ENCODE data around the gene FAM222A. TPM values are rescaled to one million over a fixed set of nuclear protein-coding genes. Genes with fewer than 3 reads are reported as not detected.

The FAM222A gene
- polyA plus RNA-seq, 2 of the 4 experiments (the other 2 are of a cell fraction), result 0.98 to 3.2 TPM

GRCh38 chr12:109722022-109722720, 8.5 kb downstream of the FAM222A start:
- Histone ChIP-seq H3K4me2 (no peak overlapping the region), H3K27ac (no peak overlapping the region), H3K4me3 (no peak overlapping the region), H3K4me1 (no peaks in the 10 kb centered on the region), H3K9me3 (no peaks in the 10 kb centered on the region)
- 70% methylated on average over 6 of the region's 6 CpGs for WGBS (ENCODE audit: missing lambda C conversion rate)
- ATAC-seq, result no peak
- DNase-seq (ENCODE audit: low read depth in 1 of 2, low spot score in 1 of 2), result no peak
- no peak for FAIRE-seq
- POLR2A ChIA-PET, result no interaction called here
- TF ChIP-seq MAX (IDR thresholded peaks at IDR 0.05), result no peak
- CTCF ChIA-PET, result interaction anchor here (1.2 to 3.2 kb wide), 5 partner anchors 8 to 124 kb away, joined by 3 to 14 read pairs (median 11); partner anchors contain the start of gene FAM222A

- no peak for ATAC-seq
- no peak for DNase-seq (ENCODE audit: low read depth in 1 of 2, low spot score in 1 of 2)
- 86% methylated on average over 9 of the region's 9 CpGs for WGBS (ENCODE audit: missing lambda C conversion rate)
- Histone ChIP-seq H3K4me1 (no peaks in the 10 kb centered on the region), H3K27ac (no peak overlapping the region), H3K4me3 (no peak overlapping the region), H3K9me3 (no peaks in the 10 kb centered on the region), H3K4me2 (no peak overlapping the region)
- CTCF ChIA-PET, result interaction anchor here (1.1 to 3.2 kb wide), 6 partner anchors 8 to 132 kb away, joined by 3 to 14 read pairs (median 8); partner anchors contain the start of gene FAM222A
- POLR2A ChIA-PET, result no interaction called here
- TF ChIP-seq NPAS2 (CRISPR knock-in tag; IDR thresholded peaks at IDR 0.05; ENCODE audit: borderline replicate concordance), result no peak
- TF ChIP-seq GATA3 (IDR thresholded peaks at IDR 0.05; ENCODE audit: borderline replicate concordance), result no peak
- TF ChIP-seq CBX2 (IDR thresholded peaks at IDR 0.05; ENCODE audit: borderline replicate concordance, low read depth), result no peak
- TF ChIP-seq FOSL2 (IDR thresholded peaks at IDR 0.05), result no peak
- TF ChIP-seq FOSL2 (CRISPR knock-in tag; IDR thresholded peaks at IDR 0.05), result no peak
- FAIRE-seq, result no peak
Measured at GRCh38 chr12:109722721-109723094, 9.1 kb downstream of the FAM222A start.

- no peak for ATAC-seq
- CTCF ChIA-PET, result interaction anchor here (0.5 to 3.2 kb wide), 7 partner anchors 9 to 1608 kb away, joined by 3 to 14 read pairs (median 4); partner anchors contain the start of gene FAM222A
- no peak for FAIRE-seq
Measured at GRCh38 chr12:109723311-109723881, 9.8 kb downstream of the FAM222A start.

More at GRCh38 chr12:109723311-109723881, 9.8 kb downstream of the FAM222A start:
- POLR2A ChIA-PET, result no interaction called here
- H3K4me3 ChIP-seq, result no peak overlapping the region
- H3K4me2 ChIP-seq, result no peak overlapping the region
- 81% methylated on average over 13 of the region's 13 CpGs for WGBS (ENCODE audit: missing lambda C conversion rate)
- no peak overlapping the region for H3K27ac ChIP-seq
- no peak for DNase-seq (ENCODE audit: low read depth in 1 of 2, low spot score in 1 of 2)
- no peaks in the 10 kb centered on the region for H3K4me1 ChIP-seq
- TF ChIP-seq JUN (IDR thresholded peaks at IDR 0.05) (no peak), MAX (IDR thresholded peaks at IDR 0.05) (no peak), HEYL (CRISPR knock-in tag; IDR thresholded peaks at IDR 0.05) (no peak), CTCF (IDR thresholded peaks at IDR 0.05) (no peak), MAZ (IDR thresholded peaks at IDR 0.05; ENCODE audit: borderline replicate concordance, low read depth, low read length) (no peak), HOXB13 (CRISPR knock-in tag; IDR thresholded peaks at IDR 0.05; ENCODE audit: low read depth) (no peak), USF2 (IDR thresholded peaks at IDR 0.05) (no peak), ATOH8 (CRISPR knock-in tag; IDR thresholded peaks at IDR 0.05; ENCODE audit: low read depth) (no peak), TFCP2L1 (CRISPR knock-in tag; IDR thresholded peaks at IDR 0.05) (no peak), KDM5A (IDR thresholded peaks at IDR 0.05) (no peak), CHD4 (IDR thresholded peaks at IDR 0.05; ENCODE audit: borderline replicate concordance) (no peak), RNF2 (IDR thresholded peaks at IDR 0.05; ENCODE audit: borderline replicate concordance, low read depth) (no peak), RAD21 (conservative IDR thresholded peaks at IDR 0.05 in 1 of 2, IDR thresholded peaks at IDR 0.05 in 1 of 2) (no peak), PBX3 (IDR thresholded peaks at IDR 0.05) (no peak), BHLHE40 (IDR thresholded peaks at IDR 0.05; ENCODE audit: low read depth, low read length) (no peak), MYC (IDR thresholded peaks at IDR 0.05; ENCODE audit: borderline replicate concordance, low read length) (no peak), ZNF302 (CRISPR knock-in tag; IDR thresholded peaks at IDR 0.05) (no peak)
- no peaks in the 10 kb centered on the region for H3K9me3 ChIP-seq

All from A549 (cell line).